Measurements from ENCODE around the gene UQCRC1. TPM values are rescaled to one million over a fixed set of nuclear protein-coding genes. Genes with fewer than 3 reads are reported as not detected.
A peak's percentile ranks its signal among the peaks of the same experiment; 100 is the strongest.

The UQCRC1 gene
- total RNA-seq, 1 experiment from 2014 or later: 323 TPM

DNA sequence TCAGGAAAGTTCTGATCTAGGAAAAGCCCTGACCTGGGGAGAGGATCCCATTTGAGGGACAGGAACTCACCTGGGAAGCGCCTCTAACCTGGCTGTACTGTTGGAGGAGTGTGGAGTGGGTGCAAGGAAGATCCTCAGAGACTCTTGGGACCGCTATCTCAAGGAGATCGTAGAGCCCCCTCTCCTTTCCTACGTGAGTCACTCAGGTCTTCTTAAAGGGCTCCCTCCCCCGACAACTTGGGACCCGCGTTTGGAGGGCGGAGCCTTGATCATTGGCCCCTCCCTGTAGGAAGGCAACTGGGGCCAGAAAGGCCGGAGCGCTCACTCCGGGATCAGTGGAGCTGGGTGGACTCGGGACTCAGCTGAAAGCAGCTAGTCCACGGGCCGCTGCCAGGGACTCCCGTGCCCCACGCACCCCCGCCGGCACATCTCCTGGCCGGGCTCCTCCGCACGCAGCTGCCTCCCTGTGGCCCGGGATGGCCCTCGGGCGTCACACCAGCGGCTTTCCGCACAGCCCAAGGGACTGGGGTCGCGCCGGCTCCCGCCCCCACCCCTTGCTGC lies 25.3 kb upstream of the UQCRC1 start (continued):
- TF ChIP-seq, protein P1, sequence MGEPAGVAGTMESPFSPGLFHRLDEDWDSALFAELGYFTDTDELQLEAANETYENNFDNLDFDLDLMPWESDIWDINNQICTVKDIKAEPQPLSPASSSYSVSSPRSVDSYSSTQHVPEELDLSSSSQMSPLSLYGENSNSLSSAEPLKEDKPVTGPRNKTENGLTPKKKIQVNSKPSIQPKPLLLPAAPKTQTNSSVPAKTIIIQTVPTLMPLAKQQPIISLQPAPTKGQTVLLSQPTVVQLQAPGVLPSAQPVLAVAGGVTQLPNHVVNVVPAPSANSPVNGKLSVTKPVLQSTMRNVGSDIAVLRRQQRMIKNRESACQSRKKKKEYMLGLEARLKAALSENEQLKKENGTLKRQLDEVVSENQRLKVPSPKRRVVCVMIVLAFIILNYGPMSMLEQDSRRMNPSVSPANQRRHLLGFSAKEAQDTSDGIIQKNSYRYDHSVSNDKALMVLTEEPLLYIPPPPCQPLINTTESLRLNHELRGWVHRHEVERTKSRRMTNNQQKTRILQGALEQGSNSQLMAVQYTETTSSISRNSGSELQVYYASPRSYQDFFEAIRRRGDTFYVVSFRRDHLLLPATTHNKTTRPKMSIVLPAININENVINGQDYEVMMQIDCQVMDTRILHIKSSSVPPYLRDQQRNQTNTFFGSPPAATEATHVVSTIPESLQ (CRISPR knock-in tag; IDR thresholded peaks at IDR 0.05): no peak
- no peak for TF ChIP-seq ZNF416 (CRISPR knock-in tag; IDR thresholded peaks at IDR 0.05)
- TF ChIP-seq, protein P2, sequence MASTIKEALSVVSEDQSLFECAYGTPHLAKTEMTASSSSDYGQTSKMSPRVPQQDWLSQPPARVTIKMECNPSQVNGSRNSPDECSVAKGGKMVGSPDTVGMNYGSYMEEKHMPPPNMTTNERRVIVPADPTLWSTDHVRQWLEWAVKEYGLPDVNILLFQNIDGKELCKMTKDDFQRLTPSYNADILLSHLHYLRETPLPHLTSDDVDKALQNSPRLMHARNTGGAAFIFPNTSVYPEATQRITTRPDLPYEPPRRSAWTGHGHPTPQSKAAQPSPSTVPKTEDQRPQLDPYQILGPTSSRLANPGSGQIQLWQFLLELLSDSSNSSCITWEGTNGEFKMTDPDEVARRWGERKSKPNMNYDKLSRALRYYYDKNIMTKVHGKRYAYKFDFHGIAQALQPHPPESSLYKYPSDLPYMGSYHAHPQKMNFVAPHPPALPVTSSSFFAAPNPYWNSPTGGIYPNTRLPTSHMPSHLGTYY (CRISPR knock-in tag; IDR thresholded peaks at IDR 0.05): no peak
- no peak for TF ChIP-seq SMAD3 (CRISPR knock-in tag; IDR thresholded peaks at IDR 0.05; ENCODE audit: borderline replicate concordance)
- TF ChIP-seq, protein P3, sequence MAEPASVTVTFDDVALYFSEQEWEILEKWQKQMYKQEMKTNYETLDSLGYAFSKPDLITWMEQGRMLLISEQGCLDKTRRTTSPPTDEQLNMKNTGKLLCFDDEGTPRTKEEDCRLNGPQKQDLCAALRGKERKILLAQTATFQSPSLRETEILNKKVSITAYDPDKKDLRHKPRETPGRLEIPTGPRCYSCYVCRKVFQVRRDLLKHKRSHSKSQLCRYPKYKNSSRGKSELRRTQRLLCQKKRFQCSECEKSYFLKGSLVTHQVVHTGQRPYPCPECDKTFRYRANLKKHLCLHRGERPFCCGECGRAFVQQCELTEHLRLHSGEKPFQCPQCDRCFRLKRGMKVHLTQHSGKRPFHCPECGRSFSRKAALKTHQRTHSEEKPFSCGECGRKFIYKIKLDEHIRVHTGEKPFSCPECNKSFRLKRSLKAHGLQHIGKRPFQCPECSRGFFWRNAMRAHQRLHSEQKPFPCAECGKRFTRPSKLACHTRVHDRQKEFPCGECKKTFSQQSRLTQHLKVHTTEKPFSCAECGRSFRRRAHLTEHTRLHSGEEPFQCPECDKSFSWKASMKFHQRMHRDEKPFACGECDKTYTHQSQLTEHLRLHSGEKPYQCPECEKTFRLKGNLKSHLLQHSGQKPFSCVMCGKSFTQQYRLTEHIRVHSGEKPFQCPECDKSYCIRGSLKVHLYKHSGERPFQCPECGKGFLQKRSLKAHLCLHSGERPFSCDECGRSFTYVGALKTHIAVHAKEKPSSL (CRISPR knock-in tag; conservative IDR thresholded peaks at IDR 0.05): no peak
- TF ChIP-seq, protein P4, sequence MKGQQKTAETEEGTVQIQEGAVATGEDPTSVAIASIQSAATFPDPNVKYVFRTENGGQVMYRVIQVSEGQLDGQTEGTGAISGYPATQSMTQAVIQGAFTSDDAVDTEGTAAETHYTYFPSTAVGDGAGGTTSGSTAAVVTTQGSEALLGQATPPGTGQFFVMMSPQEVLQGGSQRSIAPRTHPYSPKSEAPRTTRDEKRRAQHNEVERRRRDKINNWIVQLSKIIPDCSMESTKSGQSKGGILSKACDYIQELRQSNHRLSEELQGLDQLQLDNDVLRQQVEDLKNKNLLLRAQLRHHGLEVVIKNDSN (CRISPR knock-in tag; IDR thresholded peaks at IDR 0.05): no peak
- TF ChIP-seq, protein P5, sequence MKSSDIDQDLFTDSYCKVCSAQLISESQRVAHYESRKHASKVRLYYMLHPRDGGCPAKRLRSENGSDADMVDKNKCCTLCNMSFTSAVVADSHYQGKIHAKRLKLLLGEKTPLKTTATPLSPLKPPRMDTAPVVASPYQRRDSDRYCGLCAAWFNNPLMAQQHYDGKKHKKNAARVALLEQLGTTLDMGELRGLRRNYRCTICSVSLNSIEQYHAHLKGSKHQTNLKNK (CRISPR knock-in tag; IDR thresholded peaks at IDR 0.05): no peak
- TF ChIP-seq, protein P6, sequence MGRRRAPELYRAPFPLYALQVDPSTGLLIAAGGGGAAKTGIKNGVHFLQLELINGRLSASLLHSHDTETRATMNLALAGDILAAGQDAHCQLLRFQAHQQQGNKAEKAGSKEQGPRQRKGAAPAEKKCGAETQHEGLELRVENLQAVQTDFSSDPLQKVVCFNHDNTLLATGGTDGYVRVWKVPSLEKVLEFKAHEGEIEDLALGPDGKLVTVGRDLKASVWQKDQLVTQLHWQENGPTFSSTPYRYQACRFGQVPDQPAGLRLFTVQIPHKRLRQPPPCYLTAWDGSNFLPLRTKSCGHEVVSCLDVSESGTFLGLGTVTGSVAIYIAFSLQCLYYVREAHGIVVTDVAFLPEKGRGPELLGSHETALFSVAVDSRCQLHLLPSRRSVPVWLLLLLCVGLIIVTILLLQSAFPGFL (CRISPR knock-in tag; IDR thresholded peaks at IDR 0.05; ENCODE audit: borderline replicate concordance): no peak
- TF ChIP-seq, protein P7, sequence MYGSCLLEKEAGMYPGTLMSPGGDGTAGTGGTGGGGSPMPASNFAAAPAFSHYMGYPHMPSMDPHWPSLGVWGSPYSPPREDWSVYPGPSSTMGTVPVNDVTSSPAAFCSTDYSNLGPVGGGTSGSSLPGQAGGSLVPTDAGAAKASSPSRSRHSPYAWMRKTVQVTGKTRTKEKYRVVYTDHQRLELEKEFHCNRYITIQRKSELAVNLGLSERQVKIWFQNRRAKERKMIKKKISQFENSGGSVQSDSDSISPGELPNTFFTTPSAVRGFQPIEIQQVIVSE (CRISPR knock-in tag; IDR thresholded peaks at IDR 0.05; ENCODE audit: borderline replicate concordance): no peak
- TF ChIP-seq, protein P8, sequence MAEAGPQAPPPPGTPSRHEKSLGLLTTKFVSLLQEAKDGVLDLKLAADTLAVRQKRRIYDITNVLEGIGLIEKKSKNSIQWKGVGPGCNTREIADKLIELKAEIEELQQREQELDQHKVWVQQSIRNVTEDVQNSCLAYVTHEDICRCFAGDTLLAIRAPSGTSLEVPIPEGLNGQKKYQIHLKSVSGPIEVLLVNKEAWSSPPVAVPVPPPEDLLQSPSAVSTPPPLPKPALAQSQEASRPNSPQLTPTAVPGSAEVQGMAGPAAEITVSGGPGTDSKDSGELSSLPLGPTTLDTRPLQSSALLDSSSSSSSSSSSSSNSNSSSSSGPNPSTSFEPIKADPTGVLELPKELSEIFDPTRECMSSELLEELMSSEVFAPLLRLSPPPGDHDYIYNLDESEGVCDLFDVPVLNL (CRISPR knock-in tag; IDR thresholded peaks at IDR 0.05; ENCODE audit: borderline replicate concordance, low read depth): 0 out of 2 replicates have a peak, but pooled peaks have one; percentile 10
- no peak for TF ChIP-seq PRRX2 (CRISPR knock-in tag; IDR thresholded peaks at IDR 0.05)
- no peak for TF ChIP-seq MXD4 (CRISPR knock-in tag; IDR thresholded peaks at IDR 0.05; ENCODE audit: borderline replicate concordance)

DNA sequence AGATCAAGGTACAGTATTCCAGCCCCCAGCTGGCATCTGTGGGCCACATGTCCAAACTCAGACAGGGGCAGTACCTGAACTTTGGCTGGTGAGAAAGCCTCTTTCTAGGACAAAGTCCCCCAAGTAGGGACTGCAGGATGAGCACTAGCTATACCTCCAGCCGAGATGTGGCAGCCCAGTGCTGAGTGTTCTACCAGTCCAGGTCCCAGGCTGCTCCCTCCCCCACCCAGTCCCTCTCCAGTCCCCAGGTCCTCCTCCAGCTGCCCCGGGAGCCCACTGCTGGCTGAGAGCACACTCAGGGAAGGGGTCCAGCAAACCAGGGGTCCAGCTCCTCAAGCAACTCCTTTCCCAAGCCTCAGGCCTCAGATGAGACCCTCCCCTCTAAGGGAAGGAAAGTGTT lies 24.3 kb upstream of the UQCRC1 start:
- peak overlapping the region; percentile 84 for H3K4me3 Mint-ChIP-seq
- POLR2A ChIA-PET: interaction anchor here (1.0 to 2.6 kb wide), 2 partner anchors 9 to 24 kb away, joined by 4 to 11 read pairs; partner anchors contain the start of gene UQCRC1
- H3K36me3 Mint-ChIP-seq: peaks cover 28% of the 10 kb centered on the region
- H3K4me1 Mint-ChIP-seq: peaks cover 32% of the 10 kb centered on the region
- DNase-seq (ENCODE audit: low spot score): no peak
- TF ChIP-seq GABPB1 (CRISPR knock-in tag; IDR thresholded peaks at IDR 0.05): no peak
- TF ChIP-seq, protein P9, sequence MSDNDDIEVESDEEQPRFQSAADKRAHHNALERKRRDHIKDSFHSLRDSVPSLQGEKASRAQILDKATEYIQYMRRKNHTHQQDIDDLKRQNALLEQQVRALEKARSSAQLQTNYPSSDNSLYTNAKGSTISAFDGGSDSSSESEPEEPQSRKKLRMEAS (CRISPR knock-in tag; IDR thresholded peaks at IDR 0.05): no peak
- H3K27ac Mint-ChIP-seq: no peak overlapping the region
- no peak for ATAC-seq
- CTCF ChIA-PET: interaction anchor here (1.1 to 3.6 kb wide), 5 partner anchors 9 to 354 kb away, joined by 3 to 46 read pairs (median 39); no protein-coding TSS in a partner anchor
- H3K27me3 Mint-ChIP-seq (ENCODE audit: low read depth): no peaks in the 10 kb centered on the region
- H3K9me3 Mint-ChIP-seq: no peaks in the 10 kb centered on the region

All from WTC11 (cell line).